Activated CD4-positive, alpha-beta T cell treated with anti-CD3 and anti-CD28 coated beads, Interleukin-2, amount 10 ng/mL, durations not matched to agents 24 days and 14 days (primary cell): Measurements from ENCODE around the gene KCTD1. TPM values are rescaled to one million over a fixed set of nuclear protein-coding genes. Genes with fewer than 3 reads are reported as not detected.

ENCODE experiments used
- DNase-seq: peaks from one replicate; pipeline ENCODE4 v3.0.0; 2022
- H3K27ac Mint-ChIP-seq: one replicate; pipeline ENCODE4 v1.8.0; 2022; ENCODE audit warnings: mild to moderate bottlenecking, mixed read lengths
- H3K27me3 Mint-ChIP-seq: one replicate; pipeline ENCODE4 v1.8.0; 2022; ENCODE audit warnings: mixed read lengths
- H3K36me3 Mint-ChIP-seq: one replicate; pipeline ENCODE4 v1.8.0; 2022; ENCODE audit warnings: low read depth, mild to moderate bottlenecking, mixed read lengths
- H3K4me1 Mint-ChIP-seq: one replicate; pipeline ENCODE4 v1.8.0; 2021; ENCODE audit warnings: mixed read lengths
- H3K4me3 Mint-ChIP-seq: one replicate; pipeline ENCODE4 v1.8.0; 2022; ENCODE audit warnings: mild to moderate bottlenecking, moderate library complexity, mixed read lengths
- H3K9me3 Mint-ChIP-seq: one replicate; pipeline ENCODE4 v1.8.0; 2021; ENCODE audit warnings: mixed read lengths
- intact Hi-C: fragments of 100-400 bp; cut with micrococcal nuclease; formaldehyde crosslinking; loops from one replicate; pipeline ENCODE4 v1.15.1; 2023
- total RNA-seq: library from RNA; stranded (reverse); gene quantifications from 2 replicates; pipeline ENCODE4 v1.2.3, GENCODE V29; 2022

KCTD1 gene
- total RNA-seq, 1 donor from 2014 or later = 5.0 TPM

DNA sequence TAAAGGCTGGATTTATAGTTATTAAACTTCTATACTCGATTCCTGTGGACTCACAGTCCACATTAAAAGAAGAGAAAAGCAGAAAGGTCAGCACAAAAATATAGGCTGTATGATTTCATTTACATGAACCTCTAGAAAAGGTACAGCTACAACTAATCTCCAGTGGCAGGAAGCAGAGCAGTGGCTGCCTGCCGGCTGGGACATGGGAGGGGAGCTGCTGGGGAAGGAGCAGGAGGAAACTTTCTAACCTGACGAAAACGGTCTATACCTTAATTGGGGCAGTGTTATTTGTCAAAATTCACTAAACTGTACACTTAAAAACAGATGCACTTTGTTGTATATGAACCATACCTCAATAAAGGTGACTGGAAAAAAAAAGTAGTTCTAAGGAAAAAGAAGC lies 26.7 kb downstream of the KCTD1 start:
- no peaks in the 10 kb centered on the region for H3K27me3 Mint-ChIP-seq

DNA sequence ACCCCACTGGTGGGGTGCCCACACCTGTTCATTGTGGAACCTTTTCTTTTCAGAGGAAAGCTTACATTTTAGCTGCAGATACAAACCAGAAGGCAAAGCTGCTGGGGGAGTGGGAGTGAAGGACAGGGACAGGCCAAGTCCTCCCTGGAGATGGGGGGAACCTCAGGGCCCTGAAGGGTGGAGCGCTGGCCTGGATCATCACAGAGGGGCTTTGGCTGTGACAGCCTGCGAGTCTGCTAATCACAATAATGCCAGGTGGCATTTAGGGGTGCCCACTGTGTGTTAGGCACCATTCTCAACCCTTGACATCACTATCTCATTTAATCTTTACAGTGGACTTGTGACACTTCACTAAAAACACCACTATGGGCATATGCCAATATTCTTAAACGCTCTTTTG lies 27.4 kb downstream of the KCTD1 start:
- Mint-ChIP-seq H3K27ac (no peak overlapping the region), H3K4me1 (no peaks in the 10 kb centered on the region), H3K36me3 (no peaks in the 10 kb centered on the region), H3K9me3 (no peaks in the 10 kb centered on the region), H3K4me3 (no peak overlapping the region), H3K27me3 (no peaks in the 10 kb centered on the region)
- no peak for DNase-seq
- intact Hi-C loops = no loop called here

More for the DNA sequence above, 26.7 kb downstream of the KCTD1 start:
- H3K4me3 Mint-ChIP-seq = no peak overlapping the region
- DNase-seq = no peak
- no peaks in the 10 kb centered on the region for H3K9me3 Mint-ChIP-seq
- intact Hi-C loops = no loop called here
- H3K36me3 Mint-ChIP-seq = no peaks in the 10 kb centered on the region
- no peaks in the 10 kb centered on the region for H3K4me1 Mint-ChIP-seq
- H3K27ac Mint-ChIP-seq = no peak overlapping the region

DNA sequence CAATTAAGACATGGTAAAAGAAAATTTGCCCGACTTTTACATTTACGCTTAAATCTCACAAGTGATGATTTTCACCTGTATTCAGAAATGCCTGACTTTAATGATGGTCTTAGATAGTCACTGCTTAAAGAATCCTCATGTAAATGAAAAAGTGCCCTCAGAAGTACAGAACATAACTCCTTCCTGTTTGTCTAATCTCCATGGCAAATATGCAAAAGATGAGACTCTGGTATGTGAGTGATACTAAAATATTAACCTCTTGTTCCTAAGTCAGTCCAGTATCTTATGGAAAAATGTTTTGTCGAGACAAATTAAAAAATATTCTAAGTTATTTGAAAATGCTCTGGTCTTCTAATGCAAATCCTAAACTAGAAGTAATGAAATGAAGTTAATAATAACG lies 29.2 kb downstream of the KCTD1 start:
- Mint-ChIP-seq H3K27me3 (no peaks in the 10 kb centered on the region), H3K4me3 (no peak overlapping the region), H3K9me3 (no peaks in the 10 kb centered on the region), H3K4me1 (no peaks in the 10 kb centered on the region), H3K27ac (no peak overlapping the region), H3K36me3 (no peaks in the 10 kb centered on the region)
- intact Hi-C loops = no loop called here
- no peak for DNase-seq

DNA sequence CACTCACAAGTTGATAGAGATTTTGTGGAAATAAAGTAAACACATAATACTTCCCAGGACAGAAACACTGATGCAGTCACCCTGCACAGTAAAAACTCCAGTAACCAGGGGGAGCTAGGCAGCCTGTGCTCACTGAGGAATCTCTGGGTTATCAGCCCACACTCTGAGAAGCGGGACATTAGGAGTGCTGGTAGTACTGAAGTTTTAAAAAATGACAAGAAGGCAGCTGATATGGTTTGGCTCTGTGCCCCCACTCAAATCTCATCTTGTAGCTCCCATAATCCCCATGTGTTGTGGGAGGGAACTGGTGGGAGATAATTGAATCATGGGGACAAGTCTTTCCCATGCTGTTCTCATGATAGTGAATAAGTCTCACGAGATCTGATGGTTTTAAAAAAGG lies 31.4 kb downstream of the KCTD1 start:
- no peaks in the 10 kb centered on the region for H3K9me3 Mint-ChIP-seq
- intact Hi-C loops = no loop called here
- no peak overlapping the region for H3K27ac Mint-ChIP-seq
- H3K36me3 Mint-ChIP-seq = no peaks in the 10 kb centered on the region
- H3K27me3 Mint-ChIP-seq = no peaks in the 10 kb centered on the region
- no peak for DNase-seq
- no peak overlapping the region for H3K4me3 Mint-ChIP-seq
- no peaks in the 10 kb centered on the region for H3K4me1 Mint-ChIP-seq

DNA sequence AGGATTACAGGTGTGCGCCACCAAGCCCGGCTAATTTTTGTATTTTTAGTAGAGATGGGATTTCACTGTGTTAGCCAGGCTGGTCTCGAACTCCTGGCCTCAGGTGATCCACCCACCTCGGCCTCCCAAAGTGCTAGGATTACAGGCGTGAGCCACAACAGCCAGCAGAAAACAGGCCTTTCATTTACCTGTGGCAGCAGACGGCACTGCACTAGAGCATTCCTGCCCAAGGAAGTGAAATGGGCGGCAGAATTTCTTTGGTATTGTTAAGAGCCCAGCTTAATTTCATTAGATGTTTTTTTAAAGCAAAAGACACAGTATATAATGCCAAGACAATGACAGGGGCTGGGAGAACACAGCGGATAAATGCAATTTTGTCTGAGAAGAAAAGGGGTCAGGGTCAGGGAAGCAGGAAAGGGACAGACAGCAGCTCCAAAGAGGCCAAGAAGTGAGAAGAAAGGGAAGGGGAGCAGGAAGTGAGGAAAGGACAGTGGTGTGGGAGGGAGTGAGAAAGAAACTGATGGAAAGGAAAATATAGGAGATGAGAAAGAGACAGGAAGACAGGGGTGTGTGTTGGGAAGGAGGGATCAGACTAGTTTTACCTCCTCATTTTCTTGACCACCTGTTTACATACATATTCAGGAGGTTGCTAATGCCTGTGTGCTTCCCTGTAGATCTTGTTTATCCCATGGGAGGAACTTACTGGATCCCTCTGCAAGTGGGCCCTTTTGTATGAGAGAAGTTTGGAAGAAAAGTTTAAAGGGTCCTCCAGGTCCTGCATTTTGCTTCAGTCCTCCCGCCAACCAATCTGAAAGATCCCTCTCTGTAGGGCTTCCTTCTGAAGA lies 32.5 kb downstream of the KCTD1 start:
- H3K27me3 Mint-ChIP-seq = no peaks in the 10 kb centered on the region
- no peak for DNase-seq
- intact Hi-C loops = no loop called here

DNA sequence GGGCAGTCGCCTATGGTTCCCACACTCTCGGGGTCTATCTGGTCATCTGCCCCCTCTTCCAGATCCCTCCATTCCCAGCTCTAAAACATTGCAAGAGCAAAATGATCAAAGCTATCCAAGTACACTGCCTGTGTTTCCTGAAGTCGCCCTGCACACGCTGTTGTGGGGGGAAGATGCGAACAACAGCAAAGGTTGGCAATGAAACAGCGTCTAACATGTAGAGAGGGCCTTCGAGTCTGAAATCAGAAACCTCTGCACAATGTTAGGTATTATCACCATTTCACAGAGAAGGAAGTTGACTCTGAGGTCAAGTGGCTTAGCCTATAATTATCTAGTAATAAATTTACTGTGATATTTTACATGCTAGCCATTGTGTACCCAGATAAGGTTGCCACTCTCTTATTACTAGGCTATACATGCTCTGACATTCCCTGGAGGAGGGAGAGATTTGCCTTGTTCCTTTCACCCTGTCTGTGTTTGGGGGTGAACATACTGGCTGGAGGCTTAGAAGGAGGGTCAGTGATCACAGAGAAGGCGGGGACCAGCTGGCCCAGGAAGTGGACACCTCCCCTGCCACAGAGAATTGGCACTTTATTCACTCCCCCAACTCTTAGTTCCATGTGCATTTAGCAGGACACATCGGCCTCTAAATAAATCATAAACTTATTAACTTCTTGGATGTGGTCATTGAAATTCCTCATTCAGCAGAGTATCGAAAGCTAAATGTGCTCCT lies 36.8 kb downstream of the KCTD1 start:
- H3K4me3 Mint-ChIP-seq = no peak overlapping the region

More for the DNA sequence above, 32.5 kb downstream of the KCTD1 start:
- Mint-ChIP-seq H3K4me3 (no peak overlapping the region), H3K4me1 (no peaks in the 10 kb centered on the region), H3K9me3 (no peaks in the 10 kb centered on the region), H3K27ac (no peak overlapping the region), H3K36me3 (no peaks in the 10 kb centered on the region)

DNA sequence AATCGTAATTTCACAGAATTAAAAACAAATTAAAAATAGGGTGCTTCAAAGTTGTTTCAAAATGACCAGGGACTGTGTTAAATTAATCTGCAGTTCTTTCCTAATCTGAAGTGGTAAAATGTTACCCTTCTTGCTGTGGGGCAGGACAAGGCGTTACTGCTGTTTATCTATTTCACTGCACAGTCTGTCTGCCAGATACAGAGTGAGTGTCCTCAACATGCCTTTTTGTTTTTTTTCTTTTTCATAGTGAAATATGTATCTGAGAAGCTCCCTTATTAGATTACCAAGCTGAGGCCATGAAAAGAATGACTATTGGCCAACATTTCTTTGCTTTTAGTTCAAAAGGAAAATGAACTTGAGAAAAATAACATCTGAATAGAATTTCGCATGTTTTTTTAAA lies 38.0 kb downstream of the KCTD1 start:
- intact Hi-C loops = no loop called here
- H3K9me3 Mint-ChIP-seq = no peaks in the 10 kb centered on the region

More for the DNA sequence above, 36.8 kb downstream of the KCTD1 start:
- Mint-ChIP-seq H3K27me3 (no peaks in the 10 kb centered on the region), H3K9me3 (no peaks in the 10 kb centered on the region), H3K36me3 (no peaks in the 10 kb centered on the region), H3K4me1 (no peaks in the 10 kb centered on the region), H3K27ac (no peak overlapping the region)
- intact Hi-C loops = no loop called here
- no peak for DNase-seq

DNA sequence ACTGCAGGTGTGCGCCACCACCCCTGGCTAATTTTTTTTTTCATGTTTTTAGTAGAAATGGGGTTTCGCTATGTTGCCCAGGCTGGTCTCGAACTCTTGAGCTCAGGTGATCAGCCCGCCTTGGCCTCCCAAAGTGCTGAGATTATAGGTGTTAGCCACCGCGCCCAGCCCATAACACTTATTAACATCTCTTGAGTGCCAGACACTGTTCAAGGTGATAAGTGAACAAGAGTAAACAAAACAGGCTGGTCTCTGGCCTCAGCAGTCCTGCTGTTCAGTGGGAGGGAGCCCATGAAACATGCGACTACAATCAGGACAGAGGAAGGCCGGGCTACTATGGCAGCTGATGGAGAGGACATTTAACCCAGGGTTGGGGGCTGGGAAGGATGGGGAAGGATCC lies 42.3 kb downstream of the KCTD1 start:
- no peak for DNase-seq
- Mint-ChIP-seq H3K27ac (no peak overlapping the region), H3K9me3 (no peaks in the 10 kb centered on the region), H3K36me3 (no peaks in the 10 kb centered on the region), H3K4me3 (no peak overlapping the region), H3K27me3 (no peaks in the 10 kb centered on the region), H3K4me1 (no peaks in the 10 kb centered on the region)
- intact Hi-C loops = no loop called here

More for the DNA sequence above, 38.0 kb downstream of the KCTD1 start:
- Mint-ChIP-seq H3K36me3 (no peaks in the 10 kb centered on the region), H3K27ac (no peak overlapping the region), H3K4me1 (no peaks in the 10 kb centered on the region), H3K4me3 (no peak overlapping the region), H3K27me3 (no peaks in the 10 kb centered on the region)
- no peak for DNase-seq

DNA sequence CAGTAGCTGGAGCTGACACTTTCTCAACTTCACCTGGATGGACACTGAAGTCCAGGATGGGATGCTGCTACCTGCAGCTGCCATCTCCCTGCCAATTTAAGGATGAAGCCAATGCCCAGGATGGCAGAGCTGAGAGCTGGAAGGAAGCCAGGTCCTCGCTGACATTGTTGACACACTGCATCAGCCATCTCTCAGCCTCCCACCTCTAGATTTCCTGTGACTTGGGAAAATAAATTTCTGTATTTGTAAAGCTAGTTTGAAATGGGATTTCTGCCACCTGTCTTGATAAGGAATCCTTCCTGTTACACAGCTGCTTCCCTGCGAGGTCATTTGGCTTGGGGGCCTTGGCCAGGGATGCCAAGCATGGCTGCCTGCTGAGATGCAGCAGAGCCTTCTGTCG lies 43.5 kb downstream of the KCTD1 start:
- Mint-ChIP-seq H3K9me3 (no peaks in the 10 kb centered on the region), H3K36me3 (no peaks in the 10 kb centered on the region), H3K27me3 (no peaks in the 10 kb centered on the region), H3K4me1 (no peaks in the 10 kb centered on the region), H3K27ac (no peak overlapping the region), H3K4me3 (no peak overlapping the region)
- intact Hi-C loops = no loop called here
- no peak for DNase-seq

DNA sequence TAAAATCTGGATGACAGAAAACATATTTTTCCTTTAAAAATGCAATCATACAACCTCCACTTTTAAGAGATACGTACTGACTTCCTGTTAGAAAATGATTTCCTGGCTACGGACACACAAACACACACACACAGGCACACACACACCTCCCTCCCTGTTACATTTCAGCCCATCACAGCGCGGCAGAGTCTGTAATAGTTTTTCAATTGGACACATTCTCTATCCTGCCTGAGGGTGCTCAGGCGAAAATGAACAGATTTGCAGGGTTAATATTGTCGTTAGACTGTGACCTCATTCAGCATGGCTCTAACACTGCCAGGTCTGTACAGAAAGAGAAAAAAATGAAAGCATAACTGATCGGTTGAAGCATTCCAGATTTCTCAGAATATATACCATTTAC lies 45.0 kb downstream of the KCTD1 start:
- H3K9me3 Mint-ChIP-seq = no peaks in the 10 kb centered on the region
- DNase-seq = no peak
- intact Hi-C loops = no loop called here
- no peaks in the 10 kb centered on the region for H3K4me1 Mint-ChIP-seq
- no peak overlapping the region for H3K27ac Mint-ChIP-seq
- no peaks in the 10 kb centered on the region for H3K27me3 Mint-ChIP-seq
- no peak overlapping the region for H3K4me3 Mint-ChIP-seq
- no peaks in the 10 kb centered on the region for H3K36me3 Mint-ChIP-seq

DNA sequence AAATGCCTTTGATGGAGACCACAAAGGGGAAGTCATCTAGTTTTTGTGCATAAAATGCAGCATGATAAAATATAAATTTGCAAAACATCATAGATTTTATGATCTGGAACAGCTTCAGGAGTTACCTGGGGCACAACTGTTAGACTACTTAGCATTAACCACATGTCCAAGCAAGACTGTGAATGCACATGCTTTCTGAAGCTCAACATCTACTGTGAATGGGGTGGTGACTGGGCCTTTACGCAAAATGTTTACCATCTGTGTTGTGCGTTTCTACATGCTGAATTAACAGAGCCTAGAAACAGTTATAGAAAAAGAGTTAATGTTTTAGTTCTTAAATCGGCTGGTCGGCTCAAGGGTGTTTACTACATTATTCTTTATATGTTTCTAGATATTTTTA lies 45.5 kb downstream of the KCTD1 start:
- Mint-ChIP-seq H3K36me3 (no peaks in the 10 kb centered on the region), H3K27me3 (no peaks in the 10 kb centered on the region), H3K27ac (no peak overlapping the region), H3K9me3 (no peaks in the 10 kb centered on the region), H3K4me1 (no peaks in the 10 kb centered on the region), H3K4me3 (no peak overlapping the region)
- intact Hi-C loops = no loop called here
- DNase-seq = no peak

DNA sequence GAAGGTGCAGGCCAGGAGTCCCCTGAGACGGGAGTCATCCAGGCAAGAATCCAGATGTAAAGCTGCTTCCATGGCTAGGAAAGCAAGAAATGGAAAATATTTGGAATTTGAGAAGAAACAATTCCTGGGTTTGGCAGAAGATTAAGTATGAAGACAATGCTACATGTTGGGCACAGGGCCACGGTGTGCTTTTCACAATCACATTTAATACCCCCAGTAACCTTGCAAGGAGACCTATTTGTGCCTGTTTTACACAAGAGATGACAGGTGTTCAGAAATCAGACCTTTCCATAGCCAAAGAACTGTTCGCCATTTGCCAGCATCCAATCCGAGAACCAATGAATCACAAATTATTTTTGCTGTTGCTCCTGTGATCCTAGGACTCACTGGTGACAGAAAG lies 50.5 kb downstream of the KCTD1 start:
- H3K9me3 Mint-ChIP-seq = no peaks in the 10 kb centered on the region
- intact Hi-C loops = no loop called here
- no peaks in the 10 kb centered on the region for H3K4me1 Mint-ChIP-seq

DNA sequence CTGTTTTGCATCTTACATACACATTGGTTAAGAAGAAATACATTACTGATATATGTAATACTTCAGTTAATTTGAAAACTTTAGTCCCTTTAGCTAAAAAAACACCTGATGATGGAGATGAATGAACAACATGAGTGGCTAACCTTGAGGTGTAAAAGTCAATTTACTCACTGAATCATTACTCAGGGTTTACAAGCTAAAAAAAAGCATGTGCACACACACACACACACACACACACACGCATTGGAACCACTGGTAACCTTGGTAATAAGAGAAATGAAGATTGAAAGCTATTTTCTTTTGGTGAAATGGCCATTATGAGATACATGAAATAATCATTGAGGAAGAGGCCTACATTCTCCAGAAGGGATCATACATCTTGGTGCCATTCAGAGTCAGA lies 51.8 kb downstream of the KCTD1 start:
- no peaks in the 10 kb centered on the region for H3K4me1 Mint-ChIP-seq
- no peak for DNase-seq
- no peak overlapping the region for H3K27ac Mint-ChIP-seq
- no peak overlapping the region for H3K4me3 Mint-ChIP-seq
- intact Hi-C loops = no loop called here
- H3K27me3 Mint-ChIP-seq = no peaks in the 10 kb centered on the region
- no peaks in the 10 kb centered on the region for H3K9me3 Mint-ChIP-seq
- H3K36me3 Mint-ChIP-seq = no peaks in the 10 kb centered on the region

More for the DNA sequence above, 50.5 kb downstream of the KCTD1 start:
- H3K4me3 Mint-ChIP-seq = no peak overlapping the region
- DNase-seq = no peak
- no peaks in the 10 kb centered on the region for H3K36me3 Mint-ChIP-seq
- no peaks in the 10 kb centered on the region for H3K27me3 Mint-ChIP-seq
- no peak overlapping the region for H3K27ac Mint-ChIP-seq

DNA sequence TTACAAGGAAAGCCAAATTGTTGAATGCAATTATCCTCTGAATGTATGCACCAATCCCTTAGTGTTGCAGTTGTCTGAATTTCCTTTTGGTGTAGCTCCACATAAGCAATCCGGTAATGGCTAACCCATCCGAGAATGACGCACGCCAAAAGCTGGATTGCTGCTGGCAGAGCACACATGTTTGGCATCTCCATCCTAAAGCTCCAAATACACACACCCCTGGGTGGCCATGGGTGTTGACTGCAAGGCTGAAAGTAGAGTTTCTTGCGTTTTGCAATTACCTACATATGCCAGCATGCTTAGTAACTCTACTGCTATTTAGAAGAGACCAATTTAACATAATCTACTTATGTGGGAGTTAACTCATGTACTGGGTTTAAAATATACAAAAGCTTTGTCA lies 53.1 kb downstream of the KCTD1 start:
- no peaks in the 10 kb centered on the region for H3K4me1 Mint-ChIP-seq
- H3K27ac Mint-ChIP-seq = no peak overlapping the region
- no peak overlapping the region for H3K4me3 Mint-ChIP-seq
- DNase-seq = no peak
- intact Hi-C loops = no loop called here
- H3K27me3 Mint-ChIP-seq = no peaks in the 10 kb centered on the region
- H3K9me3 Mint-ChIP-seq = no peaks in the 10 kb centered on the region
- no peaks in the 10 kb centered on the region for H3K36me3 Mint-ChIP-seq
